ENCODE results near the gene TSEN15. TPM values are rescaled to one million over a fixed set of nuclear protein-coding genes. Genes with fewer than 3 reads are reported as not detected.

The TSEN15 gene
- total and polyA plus RNA-seq, 2 of the 8 experiments (the other 6 are each of a cell fraction or from before 2014, with no cell fraction given): 23.4 to 31.4 TPM

DNA sequence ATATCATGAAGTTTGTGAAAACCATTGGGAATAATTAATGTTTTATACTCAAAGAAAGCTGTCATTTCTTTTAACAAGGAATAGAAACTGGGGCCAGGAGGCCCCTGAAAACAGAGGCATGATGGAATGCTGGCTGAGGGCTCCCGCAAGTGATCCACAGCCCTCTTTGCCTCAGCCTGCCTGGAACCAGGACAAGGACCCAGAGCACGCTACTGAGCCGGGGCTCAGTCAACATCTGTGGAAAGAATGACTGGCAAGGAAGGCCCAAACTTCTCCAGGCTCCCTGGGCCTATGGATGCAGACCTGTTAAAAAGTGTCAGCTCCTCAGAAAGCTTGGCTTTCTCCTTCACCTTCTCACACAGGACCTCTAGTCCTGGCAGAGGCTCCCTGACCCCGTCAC, 46.6 kb upstream of the TSEN15 start:
- Histone ChIP-seq H3K9ac (replicated peaks in 1 of 4; ENCODE audit: extremely low read depth in 1 of 4, low read depth in 3 of 4, low read length in 3 of 4) (no peak overlapping the region), H4K20me1 (replicated peaks in 1 of 2; ENCODE audit: control insufficient read depth in 1 of 2, insufficient read depth in 2 of 2, low read length in 2 of 2) (no peaks in the 10 kb centered on the region), H3K4me1 (replicated peaks in 1 of 4; ENCODE audit: control insufficient read depth in 3 of 4, insufficient read depth in 4 of 4, low read length in 3 of 4) (0 out of 7 replicates have a peak, but pooled peaks cover 0 to 4% (median 0%) of the 10 kb centered on the region in 4 experiments), H3K79me1 (ENCODE audit: low read depth, low read length) (no peaks in the 10 kb centered on the region), H3K18ac (ENCODE audit: extremely low read depth, low read length) (no peak overlapping the region), H3K4me2 (ENCODE audit: insufficient read depth in 1 of 2, low read depth in 2 of 2, low read length in 2 of 2) (no peak overlapping the region), H3K9me3 (ENCODE audit: insufficient read depth in 2 of 2, low read depth in 1 of 2, low read length in 1 of 2) (no peaks in the 10 kb centered on the region), H2BK12ac (ENCODE audit: low read depth, low read length) (no peak overlapping the region), H2BK120ac (replicated peaks; ENCODE audit: low read depth, low read length) (no peak overlapping the region), H3K27me3 (replicated peaks in 1 of 4; ENCODE audit: control insufficient read depth in 3 of 4, extremely low read depth in 1 of 4, insufficient read depth in 3 of 4, low read length in 3 of 4) (no peaks in the 10 kb centered on the region), H3K79me2 (ENCODE audit: control insufficient read depth in 1 of 2, insufficient read depth in 2 of 2, low read length in 2 of 2) (no peaks in the 10 kb centered on the region), H3K4me3 (ENCODE audit: extremely low read depth in 1 of 4, insufficient read depth in 2 of 4, low read depth in 3 of 4, low read length in 4 of 4) (no peak overlapping the region), H4K5ac (ENCODE audit: insufficient read length, low read depth, low read length) (no peak overlapping the region), H3K23me2 (ENCODE audit: low read depth, low read length) (no peaks in the 10 kb centered on the region), H2BK20ac (ENCODE audit: low read length) (no peak overlapping the region), H4K91ac (replicated peaks; ENCODE audit: insufficient read length, low read length) (no peak overlapping the region), H2BK5ac (ENCODE audit: low read depth, low read length) (no peak overlapping the region), H2BK15ac (ENCODE audit: low read length) (no peak overlapping the region), H3K23ac (ENCODE audit: insufficient read length) (no peak overlapping the region), H3K14ac (ENCODE audit: insufficient read length) (no peak overlapping the region), H2AFZ (ENCODE audit: low read length) (no peak overlapping the region), H3K56ac (replicated peaks; ENCODE audit: insufficient read length, low read depth, low read length) (no peak overlapping the region), H3K4ac (replicated peaks; ENCODE audit: insufficient read length, low read depth, low read length) (no peak overlapping the region), H2AK5ac (ENCODE audit: low read depth, low read length) (no peak overlapping the region), H3K27ac (ENCODE audit: low read depth, low read length) (no peak overlapping the region), H4K8ac (ENCODE audit: extremely low read depth, insufficient read depth, low read length) (no peak overlapping the region), H3K36me3 (ENCODE audit: control insufficient read depth in 2 of 4, insufficient read depth in 4 of 4, low read length in 3 of 4) (no peaks in the 10 kb centered on the region)
- CTCF ChIA-PET (ENCODE audit: partially characterized antibody): interaction anchor here (0.6 kb wide), 1 partner anchor 196 kb away, joined by 4 read pairs; no protein-coding TSS in a partner anchor
- POLR2A ChIA-PET (ENCODE audit: partially characterized antibody): interaction anchor here (0.7 kb wide), 1 partner anchor 46 kb away, joined by 3 read pairs; the partner anchor contains the start of gene TSEN15
- WGBS, 2 experiments (ENCODE audit: extremely low coverage in 1 of 2, insufficient coverage in 1 of 2, insufficient read length in 1 of 2, insufficient replicate concordance in 2 of 2, low coverage in 1 of 2, low lambda C conversion rate in 2 of 2, missing lambda C conversion rate in 1 of 2): 95% methylated on average over 4 of the region's 4 CpGs; no CpG with 5 or more reads in 1 of the 2 experiments
- FAIRE-seq (no peak), DNase-seq (ENCODE audit: low read depth in 1 of 2, low spot score in 2 of 2) (no peak)
- TF ChIP-seq CTBP2 (IDR thresholded peaks at IDR 0.05; ENCODE audit: borderline replicate concordance, insufficient read depth, insufficient read length, low read length): no peak
- TF ChIP-seq ZNF274 (IDR thresholded peaks at IDR 0.05; ENCODE audit: borderline replicate concordance, extremely low read depth, low read length): no peak
- TF ChIP-seq CHD2 (IDR thresholded peaks at IDR 0.05; ENCODE audit: low read length): no peak
- TF ChIP-seq MAFK (IDR thresholded peaks at IDR 0.05; ENCODE audit: low read depth, low read length): no peak

All from H1 (cell line).